Endothelial cell (in vitro differentiated cells): ENCODE data around the gene GPR32. TPM values are rescaled to one million over a fixed set of nuclear protein-coding genes. Genes with fewer than 3 reads are reported as not detected.

Experiments
- DNase-seq: peaks from one replicate; pipeline ENCODE4 v3.0.0; 2021; ENCODE audit warnings: low spot score
- H3K27ac Mint-ChIP-seq: one replicate; pipeline ENCODE4 v1.8.0; 2021; ENCODE audit warnings: mixed read lengths, inconsistent platforms; ENCODE audit not compliant: unreplicated experiment
- H3K27me3 Mint-ChIP-seq: one replicate; pipeline ENCODE4 v1.8.0; 2021; ENCODE audit warnings: mild to moderate bottlenecking, moderate library complexity, mixed read lengths, inconsistent platforms; ENCODE audit not compliant: unreplicated experiment
- H3K36me3 Mint-ChIP-seq: one replicate; pipeline ENCODE4 v1.8.0; 2021; ENCODE audit warnings: mild to moderate bottlenecking, low read depth, mixed read lengths, inconsistent platforms; ENCODE audit not compliant: unreplicated experiment
- H3K4me1 Mint-ChIP-seq: one replicate; pipeline ENCODE4 v1.8.0; 2021; ENCODE audit warnings: mild to moderate bottlenecking, mixed read lengths, inconsistent platforms; ENCODE audit not compliant: unreplicated experiment
- H3K4me3 Mint-ChIP-seq: one replicate; pipeline ENCODE4 v1.8.0; 2021; ENCODE audit warnings: mild to moderate bottlenecking, mixed read lengths, inconsistent platforms; ENCODE audit not compliant: unreplicated experiment
- H3K9me3 Mint-ChIP-seq: one replicate; pipeline ENCODE4 v1.8.0; 2021; ENCODE audit warnings: mixed read lengths, inconsistent platforms; ENCODE audit not compliant: unreplicated experiment
- total RNA-seq: library from RNA; stranded (reverse); fragmentation: NEBNext Ultra II Directional; extraction: Animal tissue kit (Norgen Biotek cat#: 25700); gene quantifications from one replicate; pipeline ENCODE4 v1.2.1, GENCODE V29; 2021; ENCODE audit not compliant: unreplicated experiment
- TF ChIP-seq, protein P1 (sequence below): fragments of 200-600 bp; sonication (generic); IDR thresholded peaks from one replicate; pipeline ENCODE4 v1.5.0; 2021; ENCODE audit warnings: antibody characterized with exemption; ENCODE audit not compliant: unreplicated experiment

GPR32 gene
- total RNA-seq, 1 donor from 2014 or later: not detected

DNA sequence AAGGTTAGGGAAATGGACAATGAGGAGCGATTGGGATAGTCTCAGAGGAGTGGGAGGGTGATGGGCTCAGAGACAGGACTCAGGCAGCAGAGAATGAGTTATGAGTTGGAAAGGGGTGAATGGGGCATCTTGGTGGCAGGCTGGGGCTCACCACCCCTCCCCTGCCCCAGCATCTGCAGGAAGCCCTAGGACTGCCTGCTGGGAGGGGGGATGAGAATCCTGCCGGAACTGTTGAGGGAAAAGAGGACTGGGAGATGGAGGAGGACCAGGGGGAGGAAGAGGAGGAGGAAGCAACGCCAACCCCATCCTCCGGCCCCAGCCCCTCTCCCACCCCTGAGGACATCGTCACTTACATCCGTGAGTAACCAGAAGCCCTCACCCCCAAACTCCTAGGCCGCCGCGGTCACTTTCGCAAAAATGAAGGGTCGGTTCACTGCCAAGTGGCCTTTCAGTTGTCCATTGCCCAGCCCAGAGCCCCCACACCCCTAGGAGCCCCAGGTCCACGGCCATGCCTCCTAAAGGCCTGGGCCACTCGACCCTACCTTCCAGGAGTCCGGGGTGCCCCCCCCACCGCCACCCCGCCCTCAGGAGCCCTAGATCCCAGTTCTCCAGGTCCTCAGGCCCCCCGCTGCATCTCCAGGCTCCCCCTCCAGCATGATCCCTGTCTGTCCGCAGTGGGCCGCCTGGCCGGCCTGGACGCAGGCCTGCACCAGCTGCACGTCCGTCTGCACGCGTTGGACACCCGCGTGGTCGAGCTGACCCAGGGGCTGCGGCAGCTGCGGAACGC, 46.3 kb upstream of the GPR32 start:
- DNase-seq: no peak
- no peaks in the 10 kb centered on the region for H3K4me1 Mint-ChIP-seq
- H3K9me3 Mint-ChIP-seq: peaks cover 24% of the 10 kb centered on the region
- H3K4me3 Mint-ChIP-seq: peak overlapping the region; percentile 59
- H3K36me3 Mint-ChIP-seq: peaks cover 18% of the 10 kb centered on the region
- TF ChIP-seq, protein P1, sequence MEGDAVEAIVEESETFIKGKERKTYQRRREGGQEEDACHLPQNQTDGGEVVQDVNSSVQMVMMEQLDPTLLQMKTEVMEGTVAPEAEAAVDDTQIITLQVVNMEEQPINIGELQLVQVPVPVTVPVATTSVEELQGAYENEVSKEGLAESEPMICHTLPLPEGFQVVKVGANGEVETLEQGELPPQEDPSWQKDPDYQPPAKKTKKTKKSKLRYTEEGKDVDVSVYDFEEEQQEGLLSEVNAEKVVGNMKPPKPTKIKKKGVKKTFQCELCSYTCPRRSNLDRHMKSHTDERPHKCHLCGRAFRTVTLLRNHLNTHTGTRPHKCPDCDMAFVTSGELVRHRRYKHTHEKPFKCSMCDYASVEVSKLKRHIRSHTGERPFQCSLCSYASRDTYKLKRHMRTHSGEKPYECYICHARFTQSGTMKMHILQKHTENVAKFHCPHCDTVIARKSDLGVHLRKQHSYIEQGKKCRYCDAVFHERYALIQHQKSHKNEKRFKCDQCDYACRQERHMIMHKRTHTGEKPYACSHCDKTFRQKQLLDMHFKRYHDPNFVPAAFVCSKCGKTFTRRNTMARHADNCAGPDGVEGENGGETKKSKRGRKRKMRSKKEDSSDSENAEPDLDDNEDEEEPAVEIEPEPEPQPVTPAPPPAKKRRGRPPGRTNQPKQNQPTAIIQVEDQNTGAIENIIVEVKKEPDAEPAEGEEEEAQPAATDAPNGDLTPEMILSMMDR: no peak
- peaks cover 19% of the 10 kb centered on the region for H3K27me3 Mint-ChIP-seq
- H3K27ac Mint-ChIP-seq: no peak overlapping the region

DNA sequence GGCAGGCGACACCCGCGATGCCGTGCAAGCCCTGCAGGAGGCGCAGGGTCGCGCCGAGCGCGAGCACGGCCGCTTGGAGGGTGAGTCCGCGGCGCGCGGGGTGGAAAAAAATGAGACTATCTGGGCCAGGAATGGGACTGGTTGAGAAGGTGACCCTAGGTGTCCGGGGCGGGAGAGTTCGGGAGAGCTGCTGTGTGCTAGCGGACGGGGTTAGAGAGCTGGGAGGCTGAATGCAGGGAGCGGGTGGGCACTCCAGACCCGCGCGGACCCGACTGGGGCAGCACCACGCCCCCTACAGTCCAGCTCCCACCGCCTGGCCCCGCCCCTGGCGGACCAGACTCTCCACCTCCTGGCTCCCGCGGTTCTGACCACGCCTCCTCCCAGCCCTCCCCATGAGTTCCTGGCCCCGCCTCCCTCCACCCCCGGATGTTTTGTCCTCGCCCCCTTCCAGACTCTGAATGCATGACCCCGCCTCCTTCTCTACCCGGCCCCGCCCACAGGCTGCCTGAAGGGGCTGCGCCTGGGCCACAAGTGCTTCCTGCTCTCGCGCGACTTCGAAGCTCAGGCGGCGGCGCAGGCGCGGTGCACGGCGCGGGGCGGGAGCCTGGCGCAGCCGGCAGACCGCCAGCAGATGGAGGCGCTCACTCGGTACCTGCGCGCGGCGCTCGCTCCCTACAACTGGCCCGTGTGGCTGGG, 45.6 kb upstream of the GPR32 start:
- Mint-ChIP-seq H3K27ac (no peak overlapping the region), H3K27me3 (peaks cover 19% of the 10 kb centered on the region), H3K9me3 (peaks cover 24% of the 10 kb centered on the region), H3K4me3 (peak overlapping the region; percentile 87), H3K36me3 (peaks cover 18% of the 10 kb centered on the region), H3K4me1 (no peaks in the 10 kb centered on the region)
- DNase-seq: peak; percentile 71
- TF ChIP-seq, protein P1: no peak

DNA sequence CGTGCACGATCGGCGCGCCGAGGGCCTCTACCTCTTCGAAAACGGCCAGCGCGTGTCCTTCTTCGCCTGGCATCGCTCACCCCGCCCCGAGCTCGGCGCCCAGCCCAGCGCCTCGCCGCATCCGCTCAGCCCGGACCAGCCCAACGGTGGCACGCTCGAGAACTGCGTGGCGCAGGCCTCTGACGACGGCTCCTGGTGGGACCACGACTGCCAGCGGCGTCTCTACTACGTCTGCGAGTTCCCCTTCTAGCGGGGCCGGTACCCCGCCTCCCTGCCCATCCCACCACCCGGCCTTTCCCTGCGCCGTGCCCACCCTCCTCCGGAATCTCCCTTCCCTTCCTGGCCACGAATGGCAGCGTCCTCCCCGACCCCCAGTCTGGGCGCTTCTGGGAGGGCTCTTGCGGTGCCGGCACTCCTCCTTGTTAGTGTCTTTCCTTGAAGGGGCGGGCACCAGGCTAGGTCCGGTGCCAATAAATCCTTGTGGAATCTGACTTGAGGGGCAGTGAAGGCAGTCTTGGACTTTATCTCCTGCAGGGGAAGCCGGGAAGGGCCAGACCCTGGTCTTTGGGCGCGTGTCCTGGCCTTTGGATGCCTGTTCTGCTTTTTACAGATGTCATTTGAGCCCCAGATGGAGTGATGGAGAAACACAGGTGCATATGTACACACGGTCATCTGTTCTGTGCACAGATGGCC, 44.9 kb upstream of the GPR32 start:
- peak overlapping the region; percentile 71 for H3K4me3 Mint-ChIP-seq
- H3K4me1 Mint-ChIP-seq: no peaks in the 10 kb centered on the region
- H3K9me3 Mint-ChIP-seq: peaks cover 20% of the 10 kb centered on the region
- H3K27ac Mint-ChIP-seq: no peak overlapping the region
- peaks cover 15% of the 10 kb centered on the region for H3K36me3 Mint-ChIP-seq
- TF ChIP-seq, protein P1: no peak
- peaks cover 18% of the 10 kb centered on the region for H3K27me3 Mint-ChIP-seq
- DNase-seq: no peak

DNA sequence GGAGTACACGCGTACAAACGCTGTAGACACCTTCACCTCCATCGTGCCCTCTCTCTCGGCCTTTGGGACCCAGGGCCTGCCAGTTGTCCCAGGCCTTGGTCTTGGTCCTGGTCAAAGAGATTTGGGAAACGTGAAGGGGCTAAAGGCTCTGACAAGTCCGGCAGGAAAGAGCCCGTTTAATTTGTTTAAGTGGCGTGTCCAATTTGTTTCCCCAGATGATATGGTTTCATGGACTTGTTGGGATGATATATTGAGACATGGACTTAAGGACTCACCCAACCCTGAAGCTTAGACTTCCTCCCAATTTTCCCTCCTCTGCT, 44.4 kb upstream of the GPR32 start:
- no peaks in the 10 kb centered on the region for H3K4me1 Mint-ChIP-seq
- TF ChIP-seq, protein P1: no peak
- no peak overlapping the region for H3K4me3 Mint-ChIP-seq
- H3K27ac Mint-ChIP-seq: no peak overlapping the region
- H3K27me3 Mint-ChIP-seq: peaks cover 14% of the 10 kb centered on the region
- peaks cover 15% of the 10 kb centered on the region for H3K9me3 Mint-ChIP-seq
- no peak for DNase-seq
- peaks cover 10% of the 10 kb centered on the region for H3K36me3 Mint-ChIP-seq
